HEK293 (cell line): Measurements from ENCODE around the gene MYO15B.

Experiments
- BCL11A ChIP-seq: fragments of 450-650 bp; formaldehyde crosslinking; IDR thresholded peaks from 2 replicates; pipeline ENCODE4 v1.5.1; 2016; ENCODE audit warnings: low read depth, missing biosample characterization, missing genetic modification characterization
- CTCF ChIP-seq: fragments of 450-650 bp; formaldehyde crosslinking; IDR thresholded peaks from 2 replicates; pipeline ENCODE4 v1.5.1; 2016; ENCODE audit warnings: missing biosample characterization, missing genetic modification characterization
- ELK4 ChIP-seq: IDR thresholded peaks from 2 replicates; pipeline ENCODE4 v1.6.1; 2011; ENCODE audit warnings: mild to moderate bottlenecking, low read depth, low read length, borderline replicate concordance
- KLF8 ChIP-seq: fragments of 450-650 bp; formaldehyde crosslinking; IDR thresholded peaks from 2 replicates; pipeline ENCODE4 v1.5.1; 2016; ENCODE audit warnings: missing biosample characterization, missing genetic modification characterization
- RBAK ChIP-seq: fragments of 450-650 bp; formaldehyde crosslinking; IDR thresholded peaks from 2 replicates; pipeline ENCODE4 v1.5.1; 2016; ENCODE audit warnings: missing biosample characterization, missing genetic modification characterization
- SP3 ChIP-seq: fragments of 450-650 bp; formaldehyde crosslinking; IDR thresholded peaks from 2 replicates; pipeline ENCODE4 v1.5.1; 2016; ENCODE audit warnings: missing biosample characterization, missing genetic modification characterization
- ZNF114 ChIP-seq: fragments of 450-650 bp; formaldehyde crosslinking; IDR thresholded peaks from 2 replicates; pipeline ENCODE4 v1.5.0; 2017; ENCODE audit warnings: missing biosample characterization, missing genetic modification characterization
- ZNF138 ChIP-seq: fragments of 450-650 bp; formaldehyde crosslinking; IDR thresholded peaks from 2 replicates; pipeline ENCODE4 v1.5.1; 2016; ENCODE audit warnings: missing biosample characterization, missing genetic modification characterization, borderline replicate concordance
- ZNF324 ChIP-seq: fragments of 450-650 bp; formaldehyde crosslinking; IDR thresholded peaks from 2 replicates; pipeline ENCODE4 v1.5.1; 2016; ENCODE audit warnings: missing biosample characterization, missing genetic modification characterization

GRCh38 chr17:75558666-75559530 lies 28.7 kb upstream of the MYO15B start:
- no peak for TF ChIP-seq BCL11A (tag by site-specific recombination)
- TF ChIP-seq SP3 (tag by site-specific recombination), result no peak
- TF ChIP-seq CTCF, result no peak
- TF ChIP-seq ZNF138 (tag by site-specific recombination), result no peak
- TF ChIP-seq ELK4, result no peak
- TF ChIP-seq ZNF324 (tag by site-specific recombination), result no peak
- no peak for TF ChIP-seq KLF8 (tag by site-specific recombination)
- TF ChIP-seq RBAK (tag by site-specific recombination), result no peak
- TF ChIP-seq ZNF114 (tag by site-specific recombination), result no peak
